ENCODE data around the gene KCNJ18.
"Not testable (repeated sequence)": the region's sequence is repeated elsewhere in the genome, so short reads cannot be mapped to it uniquely, and the experiment has no call there.

The KCNJ18 gene

GRCh38 chr17:21685061-21685795 is 7.1 kb upstream of the KCNJ18 start:
- in situ Hi-C loops (cut with MboI; ENCODE audit: low sequenced_read_pairs) = loop anchor here (5.0 kb wide), 1 partner anchor 283 kb away; no protein-coding TSS in a partner anchor
- H3K4me1 ChIP-seq = not testable (repeated sequence)

GRCh38 chr17:21686165-21687015 is 5.9 kb upstream of the KCNJ18 start:
- Histone ChIP-seq H3K36me3 (replicated peaks) (no peaks in the 10 kb centered on the region), H3K9me3 (no peaks in the 10 kb centered on the region), H3K27me3 (ENCODE audit: low read depth) (no peaks in the 10 kb centered on the region), H3K4me1 (no peaks in the 10 kb centered on the region), H3K4me3 (no peak overlapping the region)
- in situ Hi-C loops (cut with MboI; ENCODE audit: low sequenced_read_pairs) = loop anchor here (5.0 kb wide), 1 partner anchor 284 kb away; no protein-coding TSS in a partner anchor
- DNase-seq (ENCODE audit: low spot score in 2 of 2) = no peak

More at GRCh38 chr17:21685061-21685795, 7.1 kb upstream of the KCNJ18 start:
- H3K9me3 ChIP-seq; H3K4me3 ChIP-seq; H3K27me3 ChIP-seq (ENCODE audit: low read depth); DNase-seq (ENCODE audit: low spot score in 2 of 2); H3K36me3 ChIP-seq (replicated peaks): not testable (repeated sequence)

GRCh38 chr17:21687136-21687953 is 5.0 kb upstream of the KCNJ18 start:
- no peaks in the 10 kb centered on the region for H3K9me3 ChIP-seq
- H3K4me1 ChIP-seq = no peaks in the 10 kb centered on the region
- H3K27me3 ChIP-seq (ENCODE audit: low read depth) = no peaks in the 10 kb centered on the region
- no peak overlapping the region for H3K4me3 ChIP-seq
- no peaks in the 10 kb centered on the region for H3K36me3 ChIP-seq (replicated peaks)
- in situ Hi-C loops (cut with MboI; ENCODE audit: low sequenced_read_pairs) = loop anchor here (5.0 kb wide), 1 partner anchor 285 kb away; no protein-coding TSS in a partner anchor
- DNase-seq (ENCODE audit: low spot score in 2 of 2) = no peak

- Histone ChIP-seq H3K4me3 (no peak overlapping the region), H3K36me3 (replicated peaks) (no peaks in the 10 kb centered on the region), H3K4me1 (no peaks in the 10 kb centered on the region), H3K9me3 (no peaks in the 10 kb centered on the region), H3K27me3 (ENCODE audit: low read depth) (no peaks in the 10 kb centered on the region)
- DNase-seq (ENCODE audit: low spot score in 2 of 2) = no peak
- in situ Hi-C loops (cut with MboI; ENCODE audit: low sequenced_read_pairs) = loop anchor here (5.0 kb wide), 1 partner anchor 286 kb away; no protein-coding TSS in a partner anchor
These were observed 3.9 kb upstream of the KCNJ18 start for GRCh38 chr17:21688293-21688949.

GRCh38 chr17:21689604-21690003 is 2.7 kb upstream of the KCNJ18 start:
- Histone ChIP-seq H3K27me3 (ENCODE audit: low read depth) (no peaks in the 10 kb centered on the region), H3K4me1 (no peaks in the 10 kb centered on the region), H3K4me3 (no peak overlapping the region), H3K9me3 (no peaks in the 10 kb centered on the region), H3K36me3 (replicated peaks) (no peaks in the 10 kb centered on the region)
- in situ Hi-C loops (cut with MboI; ENCODE audit: low sequenced_read_pairs) = loop anchor here (5.0 kb wide), 1 partner anchor 287 kb away; no protein-coding TSS in a partner anchor
- DNase-seq (ENCODE audit: low spot score in 2 of 2) = no peak

- in situ Hi-C loops (cut with MboI; ENCODE audit: low sequenced_read_pairs); DNase-seq (ENCODE audit: low spot score in 2 of 2); H3K36me3 ChIP-seq (replicated peaks); H3K4me3 ChIP-seq; H3K9me3 ChIP-seq; H3K27me3 ChIP-seq (ENCODE audit: low read depth); H3K4me1 ChIP-seq: not testable (repeated sequence)
These were observed 1.5 kb upstream of the KCNJ18 start for GRCh38 chr17:21690811-21691210.

- H3K36me3 ChIP-seq (replicated peaks); in situ Hi-C loops (cut with MboI; ENCODE audit: low sequenced_read_pairs); H3K27me3 ChIP-seq (ENCODE audit: low read depth); DNase-seq (ENCODE audit: low spot score in 2 of 2); H3K4me3 ChIP-seq; H3K9me3 ChIP-seq; H3K4me1 ChIP-seq: not testable (repeated sequence)
These were observed 842 bp upstream of the KCNJ18 start for GRCh38 chr17:21691481-21691880.

- H3K27me3 ChIP-seq (ENCODE audit: low read depth); H3K4me3 ChIP-seq; DNase-seq (ENCODE audit: low spot score in 2 of 2); H3K4me1 ChIP-seq; H3K9me3 ChIP-seq; H3K36me3 ChIP-seq (replicated peaks); in situ Hi-C loops (cut with MboI; ENCODE audit: low sequenced_read_pairs): not testable (repeated sequence)
These were observed 362 bp downstream of the KCNJ18 start for GRCh38 chr17:21692704-21693065.

- H3K27me3 ChIP-seq (ENCODE audit: low read depth); in situ Hi-C loops (cut with MboI; ENCODE audit: low sequenced_read_pairs); H3K36me3 ChIP-seq (replicated peaks); H3K4me1 ChIP-seq; H3K4me3 ChIP-seq; H3K9me3 ChIP-seq; DNase-seq (ENCODE audit: low spot score in 2 of 2): not testable (repeated sequence)
These were observed 1.1 kb downstream of the KCNJ18 start for GRCh38 chr17:21693391-21693796.

- H3K9me3 ChIP-seq; DNase-seq (ENCODE audit: low spot score in 2 of 2); H3K4me3 ChIP-seq; in situ Hi-C loops (cut with MboI; ENCODE audit: low sequenced_read_pairs); H3K4me1 ChIP-seq; H3K27me3 ChIP-seq (ENCODE audit: low read depth); H3K36me3 ChIP-seq (replicated peaks): not testable (repeated sequence)
These were observed 1.6 kb downstream of the KCNJ18 start for GRCh38 chr17:21693937-21694336.

- H3K4me1 ChIP-seq; in situ Hi-C loops (cut with MboI; ENCODE audit: low sequenced_read_pairs); H3K4me3 ChIP-seq; H3K27me3 ChIP-seq (ENCODE audit: low read depth); H3K9me3 ChIP-seq; DNase-seq (ENCODE audit: low spot score in 2 of 2); H3K36me3 ChIP-seq (replicated peaks): not testable (repeated sequence)
These were observed 3.9 kb downstream of the KCNJ18 start for GRCh38 chr17:21696227-21696626.

GRCh38 chr17:21696842-21697507 is 4.7 kb downstream of the KCNJ18 start:
- H3K9me3 ChIP-seq; H3K4me1 ChIP-seq; H3K27me3 ChIP-seq (ENCODE audit: low read depth); in situ Hi-C loops (cut with MboI; ENCODE audit: low sequenced_read_pairs); H3K36me3 ChIP-seq (replicated peaks); DNase-seq (ENCODE audit: low spot score in 2 of 2); H3K4me3 ChIP-seq: not testable (repeated sequence)

- H3K4me3 ChIP-seq; H3K9me3 ChIP-seq; H3K27me3 ChIP-seq (ENCODE audit: low read depth); H3K36me3 ChIP-seq (replicated peaks); in situ Hi-C loops (cut with MboI; ENCODE audit: low sequenced_read_pairs); DNase-seq (ENCODE audit: low spot score in 2 of 2); H3K4me1 ChIP-seq: not testable (repeated sequence)
These were observed 5.2 kb downstream of the KCNJ18 start for GRCh38 chr17:21697508-21697860.
